GM23338 (cell line): Measurements from ENCODE around the gene C9orf57. TPM values are rescaled to one million over a fixed set of nuclear protein-coding genes. Genes with fewer than 3 reads are reported as not detected.

Experiments
- ATAC-seq: fragments of 200-7000 bp; cut with Tn5 transposase; 3 replicates; pipeline ENCODE4 v1.9.1; 2020
- DNase-seq: peaks from one replicate; pipeline ENCODE4 v3.0.0-alpha.2; 2015; ENCODE audit warnings: low spot score
- H2AFZ ChIP-seq: fragments of 200-600 bp; sonication (generic); 2 replicates; pipeline ENCODE4 v1.8.0; 2016; ENCODE audit warnings: antibody characterized with exemption, mild to moderate bottlenecking, moderate library complexity
- H3F3A ChIP-seq: fragments of 200-600 bp; sonication (generic); replicated peaks from 2 replicates; pipeline ENCODE4 v1.8.0; 2017; ENCODE audit warnings: antibody characterized with exemption, mixed run types, low read depth
- H3K27ac ChIP-seq: fragments of 200-600 bp; sonication (generic); 2 replicates; pipeline ENCODE4 v1.6.1; 2016; ENCODE audit warnings: low read depth
- H3K27me3 ChIP-seq: fragments of 200-600 bp; sonication (generic); 2 replicates; pipeline ENCODE4 v1.8.0; 2016; ENCODE audit warnings: mild to moderate bottlenecking, mixed run types, moderate library complexity; ENCODE audit not compliant: insufficient read depth
- H3K36me3 ChIP-seq: fragments of 200-600 bp; sonication (generic); 2 replicates; pipeline ENCODE4 v1.8.0; 2016; ENCODE audit warnings: mild to moderate bottlenecking; ENCODE audit not compliant: insufficient read depth
- H3K4me1 ChIP-seq: fragments of 200-600 bp; sonication (generic); 2 replicates; pipeline ENCODE4 v1.8.0; 2016; ENCODE audit warnings: mild to moderate bottlenecking, moderate library complexity; ENCODE audit not compliant: insufficient read depth
- H3K4me2 ChIP-seq: fragments of 200-600 bp; sonication (generic); 2 replicates; pipeline ENCODE4 v1.7.1; 2017; ENCODE audit warnings: mixed run types
- H3K4me3 ChIP-seq: fragments of 200-600 bp; sonication (generic); 2 replicates; pipeline ENCODE4 v1.6.1; 2016; ENCODE audit warnings: mixed run types
- H3K79me2 ChIP-seq: fragments of 200-600 bp; sonication (generic); replicated peaks from 2 replicates; pipeline ENCODE4 v1.8.0; 2017; ENCODE audit warnings: mild to moderate bottlenecking; ENCODE audit not compliant: insufficient read depth
- H3K9me2 ChIP-seq: fragments of 200-600 bp; sonication (generic); 2 replicates; pipeline ENCODE4 v1.8.0; 2017; ENCODE audit not compliant: insufficient read depth
- H4K20me1 ChIP-seq: fragments of 200-600 bp; sonication (generic); replicated peaks from 2 replicates; pipeline ENCODE4 v1.8.0; 2017; ENCODE audit warnings: mild to moderate bottlenecking; ENCODE audit not compliant: insufficient read depth
- H3K27ac Mint-ChIP-seq: 2 replicates; pipeline ENCODE4 v1.8.0; 2020; ENCODE audit warnings: inconsistent platforms, mild to moderate bottlenecking, moderate library complexity, mixed read lengths
- H3K27me3 Mint-ChIP-seq: 3 replicates; pipeline ENCODE4 v1.8.0; 2022; ENCODE audit warnings: low read depth, mild to moderate bottlenecking, moderate library complexity, mixed read lengths, inconsistent platforms; ENCODE audit not compliant: insufficient read depth, poor library complexity
- H3K36me3 Mint-ChIP-seq: 3 replicates; pipeline ENCODE4 v1.8.0; 2021; ENCODE audit warnings: low read depth, mild to moderate bottlenecking, inconsistent platforms, moderate library complexity, mixed read lengths
- H3K4me1 Mint-ChIP-seq: 3 replicates; pipeline ENCODE4 v1.8.0; 2020; ENCODE audit warnings: mild to moderate bottlenecking, inconsistent platforms, mixed read lengths
- H3K4me3 Mint-ChIP-seq: 3 replicates; pipeline ENCODE4 v1.8.0; 2021; ENCODE audit warnings: moderate library complexity, mild to moderate bottlenecking, inconsistent platforms, mixed read lengths
- H3K9me3 Mint-ChIP-seq: 3 replicates; pipeline ENCODE4 v1.8.0; 2020; ENCODE audit warnings: moderate library complexity, mild to moderate bottlenecking, inconsistent platforms, mixed read lengths
- CREB1 ChIP-seq: fragments of 250-450 bp; sonication (Bioruptor Pico); IDR thresholded peaks from 2 replicates; pipeline ENCODE4 v1.5.0; 2020; ENCODE audit warnings: low read depth, mild to moderate bottlenecking, moderate library complexity
- CTCF ChIP-seq, 2 experiments: fragments of 200-600 bp in 1 of 2; sonication (generic) in 1 of 2; conservative IDR thresholded peaks; 2 replicates each; pipeline versions ENCODE4 v1.5.1 to v1.6.1; 2016 to 2017; ENCODE audit warnings: antibody characterized with exemption in 2 of 2, low read depth in 2 of 2, mild to moderate bottlenecking in 2 of 2, moderate library complexity in 1 of 2
- ETS1 ChIP-seq: IDR thresholded peaks from 2 replicates; pipeline ENCODE4 v1.6.1; 2016; ENCODE audit warnings: antibody characterized with exemption
- EZH2 ChIP-seq: fragments of 200-600 bp; sonication (generic); IDR thresholded peaks from one replicate; pipeline ENCODE4 v1.8.0; 2017; ENCODE audit warnings: antibody characterized with exemption, mild to moderate bottlenecking, low read depth; ENCODE audit not compliant: unreplicated experiment
- EZH2phosphoT487 ChIP-seq: fragments of 200-600 bp; sonication (generic); IDR thresholded peaks from one replicate; pipeline ENCODE4 v1.8.1; 2018; ENCODE audit warnings: antibody characterized with exemption; ENCODE audit not compliant: unreplicated experiment
- JUNB ChIP-seq: IDR thresholded peaks from one replicate; pipeline ENCODE4 v1.6.1; 2016; ENCODE audit warnings: antibody characterized with exemption; ENCODE audit not compliant: unreplicated experiment
- NANOG ChIP-seq: IDR thresholded peaks from 2 replicates; pipeline ENCODE4 v1.6.1; 2016; ENCODE audit warnings: antibody characterized with exemption, borderline replicate concordance
- POLR2AphosphoS5 ChIP-seq: IDR thresholded peaks from 2 replicates; pipeline ENCODE4 v1.6.1; 2016; ENCODE audit warnings: antibody characterized with exemption, low read depth
- STAT1 ChIP-seq: IDR thresholded peaks from one replicate; pipeline ENCODE4 v1.6.1; 2016; ENCODE audit warnings: antibody characterized with exemption; ENCODE audit not compliant: unreplicated experiment
- ZNF114 ChIP-seq: fragments of 250-450 bp; sonication (Bioruptor Pico); IDR thresholded peaks from 2 replicates; pipeline ENCODE4 v1.5.0; 2020; ENCODE audit warnings: mild to moderate bottlenecking, moderate library complexity
- ZNF331 ChIP-seq: fragments of 250-450 bp; sonication (Bioruptor Pico); IDR thresholded peaks from 2 replicates; pipeline ENCODE4 v1.5.0; 2020; ENCODE audit warnings: low read depth, mild to moderate bottlenecking, moderate library complexity
- polyA plus RNA-seq: library from polyadenylated mRNA; unstranded; fragments of >200 nt; fragmentation: Nextera tagmentation; extraction: Ambion mirVana; gene quantifications from 2 replicates; pipeline ENCODE4 v1.2.1, GENCODE V29; 2016
- total RNA-seq: library from RNA; depleted of rRNA; stranded (reverse); fragments of >200 nt; shearing (Covaris generic); gene quantifications from 2 replicates; pipeline ENCODE4 v1.2.3, GENCODE V29; 2014
- TF ChIP-seq, protein P1 (sequence below): fragments of 250-450 bp; sonication (Bioruptor Pico); IDR thresholded peaks from 2 replicates; pipeline ENCODE4 v1.5.0; 2020; ENCODE audit warnings: mild to moderate bottlenecking, moderate library complexity
- TF ChIP-seq, protein P2 (sequence below): IDR thresholded peaks from one replicate; pipeline ENCODE4 v1.6.1; 2018; ENCODE audit warnings: antibody characterized with exemption; ENCODE audit not compliant: unreplicated experiment

C9orf57 gene
- total and polyA plus RNA-seq, 2 experiments from 2014 or later = not detected

DNA sequence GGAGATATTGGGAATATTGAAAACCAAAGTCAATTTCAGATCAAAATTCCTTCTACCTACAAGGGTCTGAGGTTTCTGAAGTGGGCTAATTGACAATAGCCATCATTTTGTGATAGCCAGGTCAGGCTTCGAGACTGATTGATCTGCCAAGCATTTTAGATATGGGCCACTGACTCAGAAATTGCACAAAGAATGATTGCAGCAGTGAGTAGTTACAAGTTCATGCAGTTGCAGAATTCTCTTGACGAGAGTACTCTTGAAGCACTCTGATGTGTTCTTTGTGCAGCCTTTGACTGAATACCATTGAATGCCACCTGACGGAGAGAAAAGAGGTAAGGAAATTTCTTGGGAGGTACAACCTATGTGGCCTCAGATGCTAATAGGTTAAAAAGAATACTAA lies 8.3 kb downstream of the C9orf57 start (continued):
- TF ChIP-seq JUNB (no peak), POLR2AphosphoS5 (no peak), NANOG (no peak)

DNA sequence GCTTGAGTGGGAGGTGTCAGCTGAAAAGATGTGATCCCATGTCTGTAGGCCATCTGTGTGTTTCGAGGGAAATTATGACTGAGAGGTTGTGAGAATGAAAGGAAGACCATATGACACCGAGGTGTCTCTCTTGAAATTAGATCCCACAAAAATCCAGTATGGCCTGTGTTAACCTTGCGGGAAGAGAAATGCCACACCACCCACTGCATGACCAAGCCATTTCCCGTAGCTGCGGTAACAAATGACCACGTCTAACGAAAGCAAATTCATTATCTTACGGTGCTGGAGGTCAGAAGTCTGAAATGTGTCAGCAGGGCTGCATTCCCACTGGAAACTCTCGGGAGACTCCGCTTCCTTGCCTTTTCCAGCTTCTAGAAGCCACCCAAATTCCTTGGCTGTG lies 11.6 kb downstream of the C9orf57 start:
- ATAC-seq (no peak), DNase-seq (no peak)
- no peaks in the 10 kb centered on the region for H3K4me1 ChIP-seq
- H3F3A ChIP-seq = no peaks in the 10 kb centered on the region
- H3K36me3 ChIP-seq = no peaks in the 10 kb centered on the region
- H3K27ac ChIP-seq = no peak overlapping the region
- no peaks in the 10 kb centered on the region; the same call in 1 of the 2 replicates for H3K9me2 ChIP-seq
- H2AFZ ChIP-seq = 0 out of 2 replicates have a peak overlapping the region, but pooled peaks have one; percentile 66
- no peaks in the 10 kb centered on the region for H4K20me1 ChIP-seq
- no peak overlapping the region for H3K4me2 ChIP-seq
- H3K9me3 Mint-ChIP-seq = no peaks in the 10 kb centered on the region
- H3K27ac Mint-ChIP-seq = no peak overlapping the region
- no peaks in the 10 kb centered on the region for H3K36me3 Mint-ChIP-seq
- TF ChIP-seq STAT1 (no peak), JUNB (no peak), NANOG (no peak), CREB1 (CRISPR knock-in tag) (no peak), EZH2phosphoT487 (no peak), EZH2 (no peak), POLR2AphosphoS5 (no peak), ZNF331 (CRISPR knock-in tag) (no peak), ETS1 (no peak), CTCF (conservative IDR thresholded peaks at IDR 0.05; ENCODE audit: low read depth in 2 of 2) (no peak), ZNF114 (CRISPR knock-in tag) (no peak)
- TF ChIP-seq, protein P1, sequence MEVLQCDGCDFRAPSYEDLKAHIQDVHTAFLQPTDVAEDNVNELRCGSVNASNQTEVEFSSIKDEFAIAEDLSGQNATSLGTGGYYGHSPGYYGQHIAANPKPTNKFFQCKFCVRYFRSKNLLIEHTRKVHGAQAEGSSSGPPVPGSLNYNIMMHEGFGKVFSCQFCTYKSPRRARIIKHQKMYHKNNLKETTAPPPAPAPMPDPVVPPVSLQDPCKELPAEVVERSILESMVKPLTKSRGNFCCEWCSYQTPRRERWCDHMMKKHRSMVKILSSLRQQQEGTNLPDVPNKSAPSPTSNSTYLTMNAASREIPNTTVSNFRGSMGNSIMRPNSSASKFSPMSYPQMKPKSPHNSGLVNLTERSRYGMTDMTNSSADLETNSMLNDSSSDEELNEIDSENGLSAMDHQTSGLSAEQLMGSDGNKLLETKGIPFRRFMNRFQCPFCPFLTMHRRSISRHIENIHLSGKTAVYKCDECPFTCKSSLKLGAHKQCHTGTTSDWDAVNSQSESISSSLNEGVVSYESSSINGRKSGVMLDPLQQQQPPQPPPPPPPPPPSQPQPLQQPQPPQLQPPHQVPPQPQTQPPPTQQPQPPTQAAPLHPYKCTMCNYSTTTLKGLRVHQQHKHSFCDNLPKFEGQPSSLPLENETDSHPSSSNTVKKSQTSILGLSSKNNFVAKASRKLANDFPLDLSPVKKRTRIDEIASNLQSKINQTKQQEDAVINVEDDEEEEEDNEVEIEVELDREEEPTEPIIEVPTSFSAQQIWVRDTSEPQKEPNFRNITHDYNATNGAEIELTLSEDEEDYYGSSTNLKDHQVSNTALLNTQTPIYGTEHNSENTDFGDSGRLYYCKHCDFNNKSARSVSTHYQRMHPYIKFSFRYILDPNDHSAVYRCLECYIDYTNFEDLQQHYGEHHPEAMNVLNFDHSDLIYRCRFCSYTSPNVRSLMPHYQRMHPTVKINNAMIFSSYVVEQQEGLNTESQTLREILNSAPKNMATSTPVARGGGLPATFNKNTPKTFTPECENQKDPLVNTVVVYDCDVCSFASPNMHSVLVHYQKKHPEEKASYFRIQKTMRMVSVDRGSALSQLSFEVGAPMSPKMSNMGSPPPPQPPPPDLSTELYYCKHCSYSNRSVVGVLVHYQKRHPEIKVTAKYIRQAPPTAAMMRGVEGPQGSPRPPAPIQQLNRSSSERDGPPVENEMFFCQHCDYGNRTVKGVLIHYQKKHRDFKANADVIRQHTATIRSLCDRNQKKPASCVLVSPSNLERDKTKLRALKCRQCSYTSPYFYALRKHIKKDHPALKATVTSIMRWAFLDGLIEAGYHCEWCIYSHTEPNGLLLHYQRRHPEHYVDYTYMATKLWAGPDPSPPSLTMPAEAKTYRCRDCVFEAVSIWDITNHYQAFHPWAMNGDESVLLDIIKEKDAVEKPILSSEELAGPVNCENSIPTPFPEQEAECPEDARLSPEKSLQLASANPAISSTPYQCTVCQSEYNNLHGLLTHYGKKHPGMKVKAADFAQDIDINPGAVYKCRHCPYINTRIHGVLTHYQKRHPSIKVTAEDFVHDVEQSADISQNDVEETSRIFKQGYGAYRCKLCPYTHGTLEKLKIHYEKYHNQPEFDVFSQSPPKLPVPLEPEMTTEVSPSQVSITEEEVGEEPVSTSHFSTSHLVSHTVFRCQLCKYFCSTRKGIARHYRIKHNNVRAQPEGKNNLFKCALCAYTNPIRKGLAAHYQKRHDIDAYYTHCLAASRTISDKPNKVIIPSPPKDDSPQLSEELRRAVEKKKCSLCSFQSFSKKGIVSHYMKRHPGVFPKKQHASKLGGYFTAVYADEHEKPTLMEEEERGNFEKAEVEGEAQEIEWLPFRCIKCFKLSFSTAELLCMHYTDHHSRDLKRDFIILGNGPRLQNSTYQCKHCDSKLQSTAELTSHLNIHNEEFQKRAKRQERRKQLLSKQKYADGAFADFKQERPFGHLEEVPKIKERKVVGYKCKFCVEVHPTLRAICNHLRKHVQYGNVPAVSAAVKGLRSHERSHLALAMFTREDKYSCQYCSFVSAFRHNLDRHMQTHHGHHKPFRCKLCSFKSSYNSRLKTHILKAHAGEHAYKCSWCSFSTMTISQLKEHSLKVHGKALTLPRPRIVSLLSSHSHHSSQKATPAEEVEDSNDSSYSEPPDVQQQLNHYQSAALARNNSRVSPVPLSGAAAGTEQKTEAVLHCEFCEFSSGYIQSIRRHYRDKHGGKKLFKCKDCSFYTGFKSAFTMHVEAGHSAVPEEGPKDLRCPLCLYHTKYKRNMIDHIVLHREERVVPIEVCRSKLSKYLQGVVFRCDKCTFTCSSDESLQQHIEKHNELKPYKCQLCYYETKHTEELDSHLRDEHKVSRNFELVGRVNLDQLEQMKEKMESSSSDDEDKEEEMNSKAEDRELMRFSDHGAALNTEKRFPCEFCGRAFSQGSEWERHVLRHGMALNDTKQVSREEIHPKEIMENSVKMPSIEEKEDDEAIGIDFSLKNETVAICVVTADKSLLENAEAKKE (CRISPR knock-in tag) = no peak
- TF ChIP-seq, protein P2, sequence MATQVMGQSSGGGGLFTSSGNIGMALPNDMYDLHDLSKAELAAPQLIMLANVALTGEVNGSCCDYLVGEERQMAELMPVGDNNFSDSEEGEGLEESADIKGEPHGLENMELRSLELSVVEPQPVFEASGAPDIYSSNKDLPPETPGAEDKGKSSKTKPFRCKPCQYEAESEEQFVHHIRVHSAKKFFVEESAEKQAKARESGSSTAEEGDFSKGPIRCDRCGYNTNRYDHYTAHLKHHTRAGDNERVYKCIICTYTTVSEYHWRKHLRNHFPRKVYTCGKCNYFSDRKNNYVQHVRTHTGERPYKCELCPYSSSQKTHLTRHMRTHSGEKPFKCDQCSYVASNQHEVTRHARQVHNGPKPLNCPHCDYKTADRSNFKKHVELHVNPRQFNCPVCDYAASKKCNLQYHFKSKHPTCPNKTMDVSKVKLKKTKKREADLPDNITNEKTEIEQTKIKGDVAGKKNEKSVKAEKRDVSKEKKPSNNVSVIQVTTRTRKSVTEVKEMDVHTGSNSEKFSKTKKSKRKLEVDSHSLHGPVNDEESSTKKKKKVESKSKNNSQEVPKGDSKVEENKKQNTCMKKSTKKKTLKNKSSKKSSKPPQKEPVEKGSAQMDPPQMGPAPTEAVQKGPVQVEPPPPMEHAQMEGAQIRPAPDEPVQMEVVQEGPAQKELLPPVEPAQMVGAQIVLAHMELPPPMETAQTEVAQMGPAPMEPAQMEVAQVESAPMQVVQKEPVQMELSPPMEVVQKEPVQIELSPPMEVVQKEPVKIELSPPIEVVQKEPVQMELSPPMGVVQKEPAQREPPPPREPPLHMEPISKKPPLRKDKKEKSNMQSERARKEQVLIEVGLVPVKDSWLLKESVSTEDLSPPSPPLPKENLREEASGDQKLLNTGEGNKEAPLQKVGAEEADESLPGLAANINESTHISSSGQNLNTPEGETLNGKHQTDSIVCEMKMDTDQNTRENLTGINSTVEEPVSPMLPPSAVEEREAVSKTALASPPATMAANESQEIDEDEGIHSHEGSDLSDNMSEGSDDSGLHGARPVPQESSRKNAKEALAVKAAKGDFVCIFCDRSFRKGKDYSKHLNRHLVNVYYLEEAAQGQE = no peak
- H3K79me2 ChIP-seq = no peaks in the 10 kb centered on the region
- peaks cover 5% of the 10 kb centered on the region for H3K27me3 Mint-ChIP-seq
- no peaks in the 10 kb centered on the region; the same call in 2 of the 3 replicates for H3K4me1 Mint-ChIP-seq
- no peak overlapping the region for H3K4me3 Mint-ChIP-seq
- H3K27me3 ChIP-seq = no peaks in the 10 kb centered on the region
- H3K4me3 ChIP-seq = no peak overlapping the region
